Activated CD4-positive, alpha-beta T cell treated with anti-CD3 and anti-CD28 coated beads for 1 hour (primary cell): ENCODE measurements around the gene MCC.

ENCODE experiments used
- DNase-seq: peaks from one replicate; pipeline ENCODE4 v3.0.0-alpha.2; 2020

MCC gene

GRCh38 chr5:113067635-113068344 lies 420.5 kb downstream of the MCC start:
- no peak for DNase-seq

GRCh38 chr5:113065626-113066025 lies 422.6 kb downstream of the MCC start:
- DNase-seq = no peak

GRCh38 chr5:113064806-113065205 lies 423.4 kb downstream of the MCC start:
- DNase-seq = no peak

DNA sequence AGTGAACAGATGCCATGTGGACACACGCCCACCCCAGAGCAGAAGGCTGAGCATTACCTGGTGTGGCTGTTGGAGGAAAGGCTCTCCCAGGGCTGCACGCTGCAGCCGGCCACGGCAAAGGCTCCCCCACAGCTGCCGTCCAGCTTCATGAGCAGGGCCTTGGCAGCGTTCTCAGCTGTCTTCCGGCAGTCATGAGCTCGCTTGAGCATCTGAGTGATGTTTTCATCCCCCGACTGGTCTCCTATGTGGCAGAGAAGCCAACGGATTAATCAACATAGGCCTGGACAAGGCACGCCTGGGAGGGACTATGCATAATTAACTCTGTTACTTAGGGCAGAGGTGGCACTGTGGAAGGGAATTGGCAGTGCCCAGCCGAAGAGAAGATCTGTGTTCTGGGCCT lies 424.3 kb downstream of the MCC start:
- DNase-seq = no peak

DNA sequence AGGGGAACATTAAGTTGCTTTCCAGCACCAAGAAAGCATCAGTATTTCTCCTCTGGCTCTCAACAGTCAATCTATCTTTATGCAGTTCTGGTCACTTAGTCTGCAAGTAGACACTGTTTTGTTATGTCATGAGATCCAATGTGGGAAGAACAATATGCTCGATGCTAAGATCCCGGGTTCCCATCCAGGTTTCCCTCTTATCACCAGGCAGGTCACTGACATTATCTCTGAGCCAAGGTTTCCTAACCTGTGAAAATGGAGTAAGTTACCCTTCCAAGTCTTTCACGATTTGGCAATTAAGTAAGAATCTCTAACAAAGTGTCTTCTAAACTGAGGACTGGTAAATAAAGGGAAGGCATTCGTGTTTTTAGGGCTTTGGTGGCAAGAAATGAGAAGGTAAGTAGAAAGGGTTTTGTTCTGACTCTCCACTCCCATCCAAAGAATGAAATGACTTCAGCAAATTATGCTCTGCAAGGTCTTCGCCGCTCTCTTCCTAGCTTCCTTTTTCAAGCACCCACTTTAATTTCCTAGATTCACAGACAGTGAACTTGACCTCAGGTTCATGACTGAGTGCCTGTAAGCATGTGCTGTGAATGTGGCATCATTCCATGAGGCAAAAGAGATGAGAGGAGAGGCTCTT lies 425.3 kb downstream of the MCC start:
- DNase-seq = no peak

- DNase-seq = no peak
These were observed 426.1 kb downstream of the MCC start for GRCh38 chr5:113061846-113062780.

DNA sequence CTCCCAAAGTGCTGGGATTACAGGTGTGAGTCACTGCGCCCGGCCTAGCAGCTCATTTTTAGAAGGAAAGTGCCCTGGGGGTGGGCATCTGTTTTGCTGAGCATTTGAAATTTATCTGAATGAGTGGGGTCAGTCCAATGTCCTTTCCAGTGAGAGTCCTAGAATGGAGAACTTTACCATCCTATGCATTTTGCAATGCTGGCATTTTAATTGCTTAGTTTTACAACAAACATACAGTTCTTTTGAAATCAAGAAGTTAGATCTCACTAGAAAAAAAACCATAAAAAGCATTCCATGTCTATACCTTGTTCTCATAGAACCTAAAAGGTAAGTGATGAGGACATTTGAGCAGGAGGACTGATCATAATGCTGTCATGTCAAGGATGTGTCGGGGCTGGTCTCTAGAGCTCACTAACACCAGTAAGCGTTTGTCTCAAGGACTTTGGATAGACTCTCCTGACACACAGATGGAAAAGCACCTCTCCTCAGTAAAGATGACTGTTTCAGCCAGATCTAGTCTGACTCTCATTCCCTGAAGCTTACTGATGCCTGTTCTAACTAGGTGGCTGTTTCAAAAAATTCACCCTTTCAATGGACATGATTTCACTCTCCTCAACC lies 427.7 kb downstream of the MCC start:
- no peak for DNase-seq

DNA sequence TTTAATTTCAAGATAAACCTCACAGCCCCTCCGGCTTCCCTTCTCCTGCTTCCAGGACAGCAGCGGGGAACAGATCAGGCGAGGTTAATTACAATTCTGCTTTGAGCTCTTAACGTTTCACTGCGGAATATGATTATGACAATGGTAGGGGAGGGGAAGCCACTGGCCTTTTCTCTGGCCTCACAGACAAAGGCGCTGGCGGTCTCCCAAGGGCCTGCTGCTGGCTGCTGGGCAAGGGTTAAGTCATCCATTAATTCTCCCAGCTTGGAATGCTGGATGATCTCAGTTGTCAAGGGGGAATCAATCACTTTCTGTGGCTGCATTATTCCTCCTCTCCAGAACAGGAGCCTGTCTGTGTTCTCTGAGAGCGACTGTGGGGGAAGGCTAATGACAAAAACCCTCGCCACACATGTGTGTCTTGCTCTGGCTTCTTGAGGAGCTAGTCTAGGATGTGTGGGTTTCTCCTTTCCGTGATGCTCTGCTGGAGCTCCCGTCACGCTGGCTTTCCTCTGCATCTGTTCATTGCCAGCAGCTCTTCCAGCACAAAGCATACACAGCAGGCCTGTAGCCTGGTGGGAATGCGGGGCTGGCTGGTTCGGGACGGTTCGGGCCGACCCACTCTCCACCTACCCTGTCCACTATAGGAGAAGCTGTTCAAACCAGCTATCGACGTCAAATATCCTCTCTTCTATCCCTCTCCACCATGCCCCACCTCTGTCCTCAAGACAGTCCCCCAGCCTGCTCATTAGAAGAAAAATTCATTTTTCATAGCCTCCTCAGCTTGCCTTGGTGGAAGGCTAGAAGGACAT lies 428.8 kb downstream of the MCC start:
- no peak for DNase-seq

- DNase-seq = no peak
These were observed 429.5 kb downstream of the MCC start for GRCh38 chr5:113058706-113059226.

DNA sequence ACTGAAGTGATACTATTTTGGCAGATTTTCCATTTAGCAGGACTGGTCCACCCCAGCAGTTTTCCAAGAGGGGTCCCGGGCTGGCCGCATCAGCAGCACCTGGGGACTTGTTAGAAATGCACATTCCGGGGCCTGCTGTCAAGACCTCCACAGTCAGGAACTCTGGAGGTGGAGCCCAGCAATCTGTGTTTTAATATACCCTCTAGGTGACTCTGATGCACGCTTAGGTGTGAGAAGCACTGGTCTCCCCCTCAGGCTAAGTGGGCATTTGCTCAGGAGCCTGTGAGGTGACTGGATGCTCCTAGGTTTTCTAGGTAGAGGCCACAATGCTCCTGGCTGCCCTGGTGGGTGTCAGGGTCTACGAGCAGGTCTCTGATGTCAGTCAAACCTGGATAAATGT lies 430.0 kb downstream of the MCC start:
- no peak for DNase-seq

DNA sequence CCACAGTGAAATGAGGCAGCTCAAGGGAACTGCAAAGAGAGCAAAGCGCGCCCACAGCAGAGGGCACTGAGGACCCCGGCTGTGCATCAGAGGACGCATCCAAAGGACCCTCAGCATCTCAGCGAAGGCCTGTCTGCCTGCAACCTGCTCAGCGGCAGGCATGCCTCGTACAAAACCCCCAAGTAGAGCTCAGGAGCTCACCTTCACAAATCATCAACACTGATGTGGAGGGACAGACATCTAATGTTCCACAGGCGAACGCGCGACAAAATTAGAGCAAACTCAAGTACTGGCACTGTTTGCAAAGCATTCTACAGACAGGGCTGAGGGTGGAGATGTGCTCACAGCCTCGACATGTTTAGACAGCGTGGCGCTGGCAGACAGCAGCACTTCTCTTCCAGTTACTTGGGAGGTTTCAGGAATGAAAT lies 430.7 kb downstream of the MCC start:
- no peak for DNase-seq

- no peak for DNase-seq
These were observed 431.3 kb downstream of the MCC start for GRCh38 chr5:113056988-113057387.

- no peak for DNase-seq
These were observed 433.4 kb downstream of the MCC start for GRCh38 chr5:113054899-113055298.

DNA sequence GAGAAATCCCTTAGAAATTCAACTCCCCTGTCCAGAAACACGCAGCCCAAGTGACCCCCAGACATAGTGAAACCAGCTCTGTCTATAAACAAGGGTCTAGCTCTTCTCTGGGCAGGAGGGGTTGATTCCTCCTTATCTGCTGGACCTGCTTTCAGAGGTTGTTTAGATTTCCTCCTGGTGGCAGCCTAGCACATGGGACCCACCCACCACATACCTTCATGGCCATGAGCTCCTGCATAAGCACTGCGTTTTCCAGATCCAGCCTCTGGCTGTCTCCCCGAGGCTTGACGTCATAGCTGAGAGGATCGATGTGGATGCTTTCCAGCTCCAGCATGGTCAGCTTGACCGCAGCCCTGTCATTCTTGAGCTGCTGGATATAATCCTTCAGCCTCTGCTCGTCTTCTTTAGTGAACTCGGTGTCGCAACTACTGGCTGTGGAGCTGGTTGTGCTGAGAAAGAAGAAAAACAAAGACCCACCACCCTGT lies 434.7 kb downstream of the MCC start:
- no peak for DNase-seq

DNA sequence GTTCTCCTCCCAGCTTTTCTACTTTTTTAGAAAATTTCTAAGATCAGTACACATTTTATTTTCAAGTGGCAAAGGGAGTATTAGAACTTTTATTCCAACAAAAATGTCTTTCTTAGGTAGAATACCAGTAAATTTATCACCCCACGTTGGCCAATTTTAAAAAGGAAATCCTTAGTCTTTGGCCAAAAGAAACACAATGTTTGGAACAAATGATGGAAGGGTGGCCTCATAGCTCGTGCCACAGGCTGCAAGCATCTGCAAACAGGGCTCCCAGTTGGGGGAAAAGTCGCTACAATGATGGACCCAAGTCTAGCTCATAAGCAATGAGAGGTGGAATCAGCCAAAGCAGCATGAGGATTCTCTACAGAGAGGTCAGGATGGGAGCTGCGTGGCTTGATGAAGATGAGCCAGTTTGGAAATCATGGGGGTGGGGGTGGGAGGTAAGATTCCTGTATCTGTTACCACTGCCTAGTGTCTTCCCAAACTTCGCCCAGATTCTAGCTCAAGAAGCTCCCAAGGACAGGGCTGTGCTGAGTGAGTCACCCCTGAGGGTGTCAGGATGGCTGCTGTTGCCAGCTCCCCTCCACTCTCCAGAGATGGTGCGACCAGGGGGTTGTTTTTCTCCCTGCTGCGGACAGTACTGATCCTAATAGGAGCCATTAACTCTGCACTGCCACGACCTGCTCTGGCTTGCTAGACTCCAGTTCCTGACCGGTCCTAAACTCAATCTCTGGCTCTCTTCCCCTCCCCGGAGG lies 436.0 kb downstream of the MCC start:
- DNase-seq = no peak

DNA sequence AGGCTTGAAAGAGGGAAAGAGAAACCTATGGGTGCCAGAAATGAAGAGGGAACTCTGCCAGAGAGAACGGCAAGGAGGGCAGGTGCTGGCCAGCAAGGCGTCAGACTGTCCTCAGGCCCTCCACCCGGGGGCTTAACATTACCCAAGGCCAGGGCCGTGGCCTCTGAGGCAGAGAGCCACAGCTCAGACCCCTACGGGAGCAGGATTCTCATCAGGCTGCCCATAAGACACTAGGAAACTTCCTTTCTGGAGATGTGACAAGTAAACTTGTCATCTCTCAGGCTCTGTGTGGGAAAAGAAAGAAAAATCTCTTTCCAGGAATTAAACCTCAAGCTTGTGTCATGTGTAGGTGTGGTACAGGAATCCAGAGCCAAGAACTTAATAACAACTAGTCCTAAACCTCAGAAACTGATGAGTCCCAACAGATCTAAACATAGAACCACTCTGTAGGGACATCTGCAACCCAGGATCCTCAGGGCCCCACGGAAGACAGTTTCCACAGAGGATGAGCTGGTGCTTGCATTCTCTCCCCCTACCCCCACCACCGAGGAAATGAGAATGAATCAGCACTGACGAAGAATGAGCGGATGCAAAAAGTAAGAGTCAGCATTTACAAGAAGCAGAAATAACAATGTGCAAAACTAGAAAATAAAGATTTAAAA lies 437.4 kb downstream of the MCC start:
- DNase-seq = no peak

DNA sequence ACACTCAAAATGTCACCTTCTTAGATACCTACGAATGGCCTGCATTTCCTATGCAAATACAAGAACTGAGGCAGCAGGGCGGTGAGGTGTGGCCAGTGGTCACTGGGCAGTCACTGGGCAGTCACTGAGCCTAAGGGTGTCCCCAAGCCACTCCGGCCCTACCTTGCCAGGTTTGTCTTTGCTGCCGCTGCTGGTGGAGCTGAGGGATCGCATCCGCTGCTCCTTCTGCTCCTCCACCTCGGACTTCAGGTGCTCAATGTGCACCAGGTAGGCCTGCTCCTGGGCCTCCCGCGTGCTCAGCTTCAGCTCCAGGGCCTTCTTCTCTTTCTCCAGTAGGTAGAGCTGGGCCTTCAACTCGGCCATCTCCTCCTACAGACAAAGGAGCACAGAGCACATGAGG lies 439.3 kb downstream of the MCC start:
- no peak for DNase-seq

DNA sequence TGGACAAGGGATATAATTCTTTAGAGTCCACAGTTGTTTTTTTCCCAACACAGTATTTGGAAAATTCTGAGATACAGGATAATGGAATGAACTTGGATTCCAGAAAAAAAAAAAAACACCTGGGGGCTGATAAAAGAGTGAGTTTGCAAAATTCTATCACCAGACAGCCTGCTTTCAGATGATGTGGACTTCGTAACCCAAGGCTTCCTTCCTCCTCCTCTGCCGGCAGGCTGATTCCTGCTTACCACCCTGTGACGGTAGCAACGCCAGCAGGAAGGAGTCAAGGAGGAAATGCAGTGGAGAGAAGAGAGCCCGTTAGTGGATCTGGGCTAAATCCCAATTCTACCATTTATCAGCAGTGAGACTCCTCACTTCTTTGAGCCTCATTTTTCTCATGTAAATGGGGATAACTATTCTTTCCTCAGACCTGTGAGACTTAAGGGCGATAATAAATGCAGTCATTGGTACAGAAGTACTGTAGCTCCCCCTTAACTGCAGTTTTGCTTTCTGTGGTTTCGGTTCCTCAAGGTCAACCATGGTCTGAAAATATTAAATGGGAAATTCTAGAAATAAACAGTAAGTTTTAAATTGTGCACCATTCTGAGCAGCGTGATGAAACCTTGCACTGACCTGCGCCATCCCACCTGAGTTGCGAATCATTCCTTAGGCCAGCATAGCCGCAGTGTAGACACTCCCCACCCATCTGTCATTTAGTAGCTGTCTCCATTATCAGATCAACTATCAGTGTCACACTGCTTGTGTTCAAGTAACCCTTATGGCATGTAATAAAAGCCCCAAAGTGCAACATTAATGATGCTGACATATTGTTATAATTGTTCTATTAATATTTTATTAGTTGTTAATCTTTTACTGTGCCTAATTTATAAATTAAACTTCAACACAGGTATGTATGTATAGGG lies 440.3 kb downstream of the MCC start:
- no peak for DNase-seq

GRCh38 chr5:113047234-113047633 lies 441.0 kb downstream of the MCC start:
- no peak for DNase-seq
